ENCODE data around the gene ASF1B. TPM values are rescaled to one million over a fixed set of nuclear protein-coding genes. Genes with fewer than 3 reads are reported as not detected.

The ASF1B gene
- total RNA-seq, 1 experiment from 2014 or later = 13.2 TPM

DNA sequence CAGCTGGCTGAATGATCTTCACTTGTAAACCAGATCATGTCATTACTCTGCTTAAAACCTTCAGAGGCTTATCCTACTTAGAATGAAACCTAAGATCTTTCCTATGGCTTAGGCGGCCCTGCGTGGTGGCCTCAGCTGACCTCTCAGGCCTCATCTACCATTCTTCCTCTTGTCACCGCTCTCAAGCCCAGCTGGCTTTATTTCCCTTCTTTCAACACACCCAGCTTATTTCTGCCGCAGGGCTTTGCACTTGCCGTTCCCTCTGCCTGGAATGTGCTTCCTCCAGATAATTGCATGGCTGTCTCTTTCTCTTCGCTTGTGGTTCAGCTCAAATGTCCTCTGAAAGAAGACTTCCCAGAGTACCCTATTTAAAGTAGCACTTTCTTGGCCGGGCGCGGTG lies 3.6 kb upstream of the ASF1B start:
- DNase-seq (ENCODE audit: extremely low read depth, low read depth) = no peak

DNA sequence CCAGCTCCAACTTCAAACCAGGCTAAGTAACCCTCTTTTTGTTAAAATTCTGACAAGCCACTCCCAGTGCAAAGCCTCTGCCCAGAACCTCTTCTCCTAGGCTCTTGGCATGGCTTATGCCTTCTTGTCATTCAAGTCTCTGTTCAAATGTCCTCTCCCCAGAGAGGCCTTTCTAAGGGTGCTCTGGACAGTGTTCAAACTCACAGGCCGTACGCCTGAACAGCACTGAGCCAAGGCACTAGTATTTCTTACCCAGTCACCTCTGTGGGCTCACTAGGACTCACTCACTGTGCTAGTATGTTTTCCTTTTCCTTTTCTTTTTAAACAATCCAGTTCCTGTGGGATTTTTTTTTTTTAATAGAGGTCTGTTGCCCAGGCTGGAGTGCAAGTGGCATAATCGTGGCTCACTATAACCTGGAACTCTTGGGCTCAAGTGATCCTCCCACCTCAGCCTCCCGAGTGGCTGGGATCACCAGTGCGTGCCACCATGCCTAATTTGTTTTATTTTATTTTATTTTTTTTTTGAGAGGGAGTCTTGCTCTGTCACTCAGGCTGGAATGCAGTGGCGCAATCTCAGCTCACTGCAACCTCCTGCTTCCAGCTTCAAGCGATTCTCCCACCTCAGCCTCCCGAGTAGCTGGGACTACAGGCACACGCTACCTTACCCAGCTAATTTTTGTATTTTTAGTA lies 2.3 kb upstream of the ASF1B start:
- no peak for DNase-seq (ENCODE audit: extremely low read depth, low read depth)

DNA sequence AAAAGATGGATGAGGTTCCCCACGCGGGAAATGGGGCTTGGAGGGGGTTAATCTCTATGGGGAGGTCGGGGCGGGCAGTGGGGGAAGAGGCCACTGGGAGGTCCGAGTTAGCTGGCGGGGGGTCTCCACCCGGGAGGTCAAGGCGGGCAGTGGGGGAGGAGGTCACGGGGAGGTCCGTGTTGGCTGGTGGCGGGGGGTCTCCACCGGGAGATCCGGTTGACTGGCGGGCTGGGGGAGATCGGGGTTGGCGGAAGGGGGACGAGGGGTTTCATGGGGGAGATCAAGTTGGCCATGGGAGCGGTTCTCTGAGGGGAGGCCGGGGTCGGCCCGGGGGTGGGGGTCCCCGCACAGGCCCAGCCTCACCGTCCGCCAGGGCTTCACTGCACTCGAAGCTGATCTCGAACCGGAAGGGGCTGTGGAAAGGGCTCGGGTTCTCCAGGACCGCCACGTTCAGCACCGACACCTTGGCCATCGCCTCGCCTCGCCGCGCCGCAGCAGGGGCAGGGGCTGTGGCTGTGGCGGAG lies 342 bp downstream of the ASF1B start:
- DNase-seq (ENCODE audit: extremely low read depth, low read depth) = no peak

DNA sequence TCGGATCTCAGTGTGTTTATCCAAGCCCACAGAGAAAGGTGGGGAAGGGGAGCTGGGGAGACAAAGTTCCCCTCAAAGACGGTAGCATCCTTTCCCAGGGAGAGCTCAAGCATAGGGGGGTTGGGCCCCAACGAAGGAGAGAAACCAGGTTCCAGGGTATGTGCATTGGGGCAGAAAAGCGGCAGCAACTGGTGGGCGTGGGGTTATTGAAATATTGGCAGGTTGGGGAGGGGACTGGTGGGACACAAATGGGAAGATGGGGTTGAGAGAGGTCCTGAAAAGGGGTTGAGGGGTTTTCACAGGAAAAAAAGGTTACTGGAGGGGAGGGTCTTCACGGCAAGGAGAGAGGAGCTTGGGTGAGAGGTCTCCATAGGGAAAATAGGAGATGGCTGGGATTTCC lies 1.0 kb downstream of the ASF1B start:
- no peak for DNase-seq (ENCODE audit: extremely low read depth, low read depth)

DNA sequence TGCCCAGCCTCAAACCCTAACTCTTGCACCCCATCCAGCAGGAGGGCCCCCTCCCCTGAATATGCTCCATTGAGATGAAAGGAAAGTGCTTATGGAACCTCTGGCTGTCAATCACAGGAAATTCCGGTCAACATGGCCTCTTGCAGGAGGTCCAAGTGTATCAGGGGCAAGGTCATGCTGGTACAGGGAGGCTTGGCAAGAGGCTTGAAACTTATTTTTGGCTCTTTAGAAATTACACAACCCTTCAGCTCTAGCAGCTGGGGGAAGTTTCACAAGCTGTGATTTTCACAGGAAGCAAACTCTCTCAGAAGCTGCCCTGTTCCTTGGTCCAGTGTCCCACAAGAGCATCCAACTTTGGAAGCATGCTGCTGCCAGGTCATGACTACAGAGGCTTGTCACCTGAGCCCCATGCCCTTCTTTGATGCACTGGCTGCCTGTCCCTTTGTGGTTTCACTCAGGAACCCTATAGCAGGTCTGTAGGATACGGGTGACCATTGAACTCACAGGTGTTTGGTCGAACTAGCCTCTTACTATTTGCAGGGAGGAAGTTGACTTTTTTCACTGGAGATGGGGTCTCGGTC lies 8.4 kb downstream of the ASF1B start:
- no peak for DNase-seq (ENCODE audit: extremely low read depth, low read depth)

DNA sequence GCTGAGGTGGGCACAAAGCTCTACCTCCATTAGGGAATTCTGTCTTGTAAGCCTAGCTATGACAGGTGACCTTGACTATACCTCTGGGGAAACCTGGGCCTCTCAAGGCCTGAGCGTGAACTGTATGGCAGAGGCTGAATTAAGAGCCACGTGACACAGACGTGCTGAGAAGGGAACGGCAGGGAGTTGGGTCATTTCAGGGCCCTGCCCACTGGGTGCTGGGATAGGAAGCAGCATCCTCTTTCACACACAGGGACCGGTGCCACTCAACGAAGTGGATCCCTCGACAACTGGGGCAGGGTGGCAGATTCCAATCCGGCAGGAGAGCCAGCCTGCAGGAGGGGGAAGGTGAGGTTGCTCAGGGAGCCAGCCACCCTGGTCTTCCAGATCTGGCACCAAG lies 9.2 kb downstream of the ASF1B start:
- no peak for DNase-seq (ENCODE audit: extremely low read depth, low read depth)

DNA sequence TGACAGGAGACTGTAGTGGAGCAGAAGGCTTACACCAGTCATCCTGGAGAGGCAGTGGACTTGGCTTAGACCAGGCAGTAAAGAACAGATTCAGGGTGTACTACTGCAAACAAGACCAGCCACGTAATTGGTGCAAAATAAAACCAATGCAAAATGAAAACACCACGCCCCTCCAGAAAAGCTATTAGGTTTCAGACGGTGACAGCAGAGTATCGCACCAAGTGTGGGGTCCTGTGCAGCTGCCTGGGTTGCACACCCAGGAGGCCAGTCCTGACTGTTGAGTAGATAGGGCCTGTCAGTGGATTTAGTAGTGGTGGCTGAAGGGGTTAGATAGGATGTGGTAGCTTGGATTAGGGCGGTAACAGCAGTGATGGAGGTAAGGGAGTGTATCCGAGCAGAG lies 13.5 kb downstream of the ASF1B start:
- DNase-seq (ENCODE audit: extremely low read depth, low read depth) = no peak

DNA sequence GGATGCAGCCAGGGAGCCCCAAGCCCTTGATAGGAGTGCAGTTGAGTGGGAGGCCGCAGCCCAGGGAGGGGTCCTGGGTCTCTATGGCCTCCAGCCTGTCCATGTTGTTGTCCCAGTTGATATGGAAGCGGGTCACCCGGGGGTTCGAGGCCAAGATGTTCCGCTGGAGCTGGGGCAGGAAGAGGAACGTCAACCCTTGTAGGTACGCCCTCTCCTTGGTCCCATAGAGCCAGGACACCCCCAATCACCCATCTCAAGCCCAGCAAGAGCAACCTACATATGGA lies 15.9 kb downstream of the ASF1B start:
- no peak for DNase-seq (ENCODE audit: extremely low read depth, low read depth)

DNA sequence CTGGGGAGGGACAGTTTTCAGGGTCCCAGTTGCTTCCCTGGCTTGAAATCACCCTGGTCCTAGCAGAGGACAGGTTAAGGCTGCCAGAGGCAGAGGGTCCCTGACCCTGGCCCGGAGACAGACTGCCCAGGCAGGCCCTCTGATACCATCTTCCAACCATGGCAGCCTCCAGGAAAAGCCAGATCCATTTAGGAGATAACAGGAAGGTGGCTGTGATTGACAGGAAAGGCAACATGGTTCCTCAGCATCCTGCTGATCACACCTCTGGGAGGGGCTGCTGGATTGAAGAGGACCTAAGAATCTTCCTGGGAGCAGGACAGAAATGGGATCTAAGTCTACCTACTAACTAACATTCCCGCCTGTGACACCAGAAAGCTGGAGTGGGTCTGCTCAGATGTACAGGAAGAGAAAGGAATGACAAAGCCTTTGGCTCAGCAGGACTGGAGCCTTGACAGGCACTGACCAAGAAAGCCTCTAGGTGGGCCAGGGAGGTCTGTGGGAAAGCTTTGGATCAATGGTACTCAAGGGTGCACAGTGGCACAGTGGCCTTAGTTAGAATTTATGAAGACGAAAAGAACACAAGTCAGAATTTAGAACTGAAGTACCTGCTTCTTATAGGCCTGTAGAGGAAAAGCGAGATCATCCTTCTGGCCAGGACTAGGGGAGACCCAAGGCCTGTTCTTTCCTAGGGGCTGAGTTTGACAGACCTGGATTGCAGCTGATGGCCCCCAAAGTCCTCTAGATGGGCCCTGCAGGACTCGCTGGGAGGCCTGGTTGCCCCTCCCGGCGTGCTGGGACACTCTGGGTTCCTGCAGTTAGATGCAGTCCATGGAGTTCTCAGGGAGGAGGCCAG lies 16.5 kb downstream of the ASF1B start:
- DNase-seq (ENCODE audit: extremely low read depth, low read depth) = no peak

DNA sequence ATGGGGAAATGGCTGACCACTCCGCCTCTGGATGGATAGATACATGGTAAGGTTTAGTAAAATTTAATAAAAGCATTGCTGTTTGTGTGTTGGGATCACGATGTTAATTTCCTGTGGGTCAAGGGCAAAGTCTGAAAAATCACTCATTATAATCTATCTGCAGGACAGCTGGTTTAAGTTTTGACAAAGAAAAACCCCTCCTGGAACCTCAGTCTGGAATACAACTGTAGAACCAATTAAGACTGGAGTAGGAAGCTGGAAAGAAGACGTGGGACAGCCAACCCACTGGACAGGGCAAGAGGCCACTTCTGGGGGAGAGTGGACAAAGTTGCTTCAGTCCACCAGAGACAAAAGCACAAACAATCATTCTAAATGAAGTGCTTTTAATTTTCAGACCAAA lies 17.2 kb downstream of the ASF1B start:
- DNase-seq (ENCODE audit: extremely low read depth, low read depth) = no peak

DNA sequence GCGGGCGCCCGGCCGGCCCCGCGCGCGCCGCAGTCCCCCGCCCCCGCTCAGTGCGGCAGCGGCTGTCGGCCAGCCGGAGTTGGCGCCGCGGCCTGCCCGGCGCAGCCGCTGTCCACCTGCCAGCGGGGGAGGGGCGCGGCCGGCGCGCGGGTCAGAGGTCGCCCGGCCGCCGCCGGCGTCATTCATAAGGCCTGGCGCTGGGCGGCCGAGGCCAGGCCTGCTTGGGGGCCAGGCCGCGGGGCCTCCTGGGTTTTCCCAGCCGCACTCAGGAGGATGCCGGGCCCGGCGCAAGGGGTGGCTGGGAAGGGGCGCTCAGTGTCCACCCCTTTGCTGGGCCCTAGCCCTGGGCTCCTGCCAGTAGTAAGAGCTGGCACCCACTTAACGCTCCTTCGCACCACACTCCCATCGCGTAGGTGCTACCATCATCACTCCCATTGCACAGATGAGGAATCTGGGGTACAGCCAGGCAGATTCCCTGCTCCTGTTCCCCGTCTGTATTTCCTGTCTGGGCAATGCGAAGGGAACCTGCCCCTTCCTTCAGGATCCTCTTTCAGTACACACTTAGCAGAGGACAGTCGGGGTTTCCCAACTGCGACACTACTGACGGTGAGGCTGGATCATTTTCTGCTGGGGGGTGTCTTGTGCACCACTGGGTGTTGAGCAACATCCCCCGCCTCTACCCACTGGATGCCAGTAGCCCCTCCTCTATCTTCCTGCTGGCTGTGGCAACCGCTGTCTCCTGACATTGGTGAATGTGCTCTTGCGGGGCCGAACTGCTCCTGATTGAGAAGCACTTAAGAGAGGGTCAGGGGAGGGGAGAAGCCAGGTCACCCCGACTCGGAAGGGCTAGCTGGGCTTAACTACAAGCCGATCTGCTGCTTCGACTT lies 18.0 kb downstream of the ASF1B start:
- DNase-seq (ENCODE audit: extremely low read depth, low read depth) = no peak

DNA sequence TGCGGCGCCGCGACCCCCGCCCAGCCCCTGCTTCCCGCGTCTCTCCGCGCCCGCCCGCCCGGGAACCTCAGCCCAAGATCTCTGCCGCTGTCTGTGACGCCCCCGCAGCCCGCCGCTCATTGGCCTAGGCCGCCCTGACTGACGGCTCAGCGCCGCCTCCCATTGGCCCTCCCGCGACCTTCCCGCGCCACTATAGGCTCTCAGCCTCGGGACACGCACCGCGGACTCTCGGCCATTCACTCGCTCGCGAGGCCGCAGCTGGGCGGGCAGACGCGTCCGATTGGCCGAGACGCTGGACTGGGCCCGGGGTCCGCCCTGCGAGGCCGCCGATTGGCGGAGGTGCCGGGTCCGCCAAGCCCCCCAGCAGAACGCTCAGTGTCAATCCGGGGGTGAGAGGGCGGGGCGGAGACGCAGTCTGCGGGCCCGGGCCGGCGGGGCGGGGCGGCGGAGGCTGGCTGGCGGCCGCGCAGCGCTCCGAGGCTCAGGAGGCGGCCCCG lies 18.7 kb downstream of the ASF1B start, which contains the start of gene PRKACA:
PRKACA (minus strand) TSS at position 95 of the 497 bp plus-strand sequence. CDS start 215 bp downstream, outside the sequence.
- DNase-seq (ENCODE audit: extremely low read depth, low read depth) = peak; percentile 95

DNA sequence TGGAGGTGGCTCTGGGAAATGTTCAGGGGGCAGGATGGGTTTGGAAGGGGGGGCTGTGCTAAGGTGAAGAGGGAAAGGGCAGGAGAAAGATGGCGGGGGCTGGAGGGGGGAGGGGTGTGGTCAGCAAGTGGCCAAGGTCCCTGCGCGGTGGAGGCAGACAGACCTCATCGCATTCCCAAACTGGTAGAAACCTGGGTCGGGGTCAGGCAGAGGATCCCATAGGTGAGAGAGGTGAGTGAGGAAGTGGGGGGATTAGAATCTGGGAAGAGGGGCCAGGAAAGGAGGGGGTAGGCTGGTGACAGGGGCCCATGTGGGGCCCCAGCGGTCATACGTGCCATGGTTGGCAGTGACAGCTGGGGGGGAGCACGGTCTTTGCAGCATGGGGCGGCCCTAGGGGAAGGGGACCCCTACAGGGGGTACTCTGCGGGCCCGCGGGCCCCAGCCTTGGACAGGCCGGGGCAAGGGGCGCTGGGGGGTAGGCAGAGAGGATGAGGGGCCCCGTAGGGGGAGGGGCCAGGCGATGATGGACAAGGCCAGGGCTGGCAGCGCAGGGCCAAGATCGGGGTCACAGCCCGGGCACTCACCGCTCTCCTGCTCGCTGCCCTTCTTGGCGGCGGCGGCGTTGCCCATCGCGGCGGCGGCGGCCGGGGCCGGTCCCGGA lies 19.3 kb downstream of the ASF1B start:
- no peak for DNase-seq (ENCODE audit: extremely low read depth, low read depth)

DNA sequence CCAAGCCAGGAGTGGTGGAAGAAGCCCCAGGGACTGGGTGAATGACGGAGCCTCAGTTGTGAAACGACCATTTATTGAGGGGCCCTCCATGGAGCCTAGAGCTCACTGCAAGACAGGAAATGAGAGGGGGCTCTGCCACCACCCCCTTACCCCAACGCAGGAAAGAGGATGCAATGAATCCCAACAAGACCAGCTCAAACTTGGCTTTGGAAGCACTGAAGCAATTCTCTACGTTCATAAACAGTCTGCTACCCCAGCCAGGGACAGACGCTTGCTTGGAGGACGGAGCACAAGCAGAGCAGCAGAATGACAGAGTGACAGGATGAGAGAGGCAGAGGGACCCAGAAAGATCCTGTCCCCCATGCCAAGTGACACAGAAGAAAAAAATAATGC lies 19.9 kb downstream of the ASF1B start:
- DNase-seq (ENCODE audit: extremely low read depth, low read depth) = no peak

DNA sequence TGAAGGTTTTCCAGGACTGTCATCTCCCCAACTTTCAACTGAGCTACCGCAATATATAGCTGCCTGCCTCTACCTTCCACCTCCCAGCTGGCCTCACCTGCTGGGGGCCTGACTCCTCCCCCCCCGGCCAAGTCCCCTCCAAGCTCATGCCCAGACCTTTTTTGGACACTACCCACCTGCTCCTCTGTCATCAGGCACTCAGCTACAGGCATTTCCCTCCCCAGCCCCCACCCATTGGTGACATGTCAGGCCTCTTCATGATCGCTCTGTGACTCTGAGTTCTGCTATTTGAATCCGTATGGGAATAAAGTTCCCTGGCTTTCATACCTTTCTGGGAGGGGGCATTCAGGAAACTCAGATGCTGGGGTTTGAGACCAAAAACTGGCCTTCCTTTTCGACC lies 20.6 kb downstream of the ASF1B start:
- no peak for DNase-seq (ENCODE audit: extremely low read depth, low read depth)

DNA sequence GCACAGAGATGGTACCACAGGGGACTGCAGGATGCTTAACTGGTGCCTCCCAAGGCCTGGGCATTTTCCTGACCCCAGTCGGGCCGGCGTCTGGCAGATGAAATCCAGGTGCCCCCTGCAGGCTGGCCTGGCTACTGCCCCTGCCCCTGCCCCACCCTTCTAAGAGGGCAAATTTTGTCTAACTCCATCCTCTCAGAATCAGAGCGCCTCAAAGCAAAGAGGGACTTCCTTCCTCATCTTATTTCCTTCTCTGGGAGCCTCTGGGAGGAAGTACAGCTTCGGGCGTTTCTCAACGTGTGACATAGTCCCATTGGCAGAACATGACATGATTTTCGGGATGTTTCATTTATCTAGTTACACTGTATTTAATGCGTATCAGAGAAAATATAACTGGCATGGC lies 21.5 kb downstream of the ASF1B start:
- no peak for DNase-seq (ENCODE audit: extremely low read depth, low read depth)

DNA sequence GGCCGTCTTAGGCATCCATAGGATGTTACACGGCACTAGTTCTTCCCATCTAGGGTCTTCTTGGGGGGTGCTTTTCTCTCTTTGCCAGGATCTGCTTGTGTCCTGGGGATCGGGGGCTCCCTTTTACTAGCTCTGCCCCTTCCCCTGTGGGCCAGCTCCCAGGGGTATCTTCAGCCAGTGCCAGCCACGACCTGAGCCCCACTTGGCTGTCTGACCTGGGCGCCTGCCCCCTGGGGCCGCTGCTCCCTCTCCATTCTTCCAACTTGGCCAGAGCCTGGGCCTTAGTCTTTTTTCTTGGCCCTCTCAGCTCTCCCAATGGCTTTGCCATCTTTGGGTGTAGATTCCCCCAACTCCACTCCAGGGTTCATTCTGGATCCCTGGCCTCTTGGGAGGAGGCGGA lies 21.9 kb downstream of the ASF1B start:
- DNase-seq (ENCODE audit: extremely low read depth, low read depth) = no peak

DNA sequence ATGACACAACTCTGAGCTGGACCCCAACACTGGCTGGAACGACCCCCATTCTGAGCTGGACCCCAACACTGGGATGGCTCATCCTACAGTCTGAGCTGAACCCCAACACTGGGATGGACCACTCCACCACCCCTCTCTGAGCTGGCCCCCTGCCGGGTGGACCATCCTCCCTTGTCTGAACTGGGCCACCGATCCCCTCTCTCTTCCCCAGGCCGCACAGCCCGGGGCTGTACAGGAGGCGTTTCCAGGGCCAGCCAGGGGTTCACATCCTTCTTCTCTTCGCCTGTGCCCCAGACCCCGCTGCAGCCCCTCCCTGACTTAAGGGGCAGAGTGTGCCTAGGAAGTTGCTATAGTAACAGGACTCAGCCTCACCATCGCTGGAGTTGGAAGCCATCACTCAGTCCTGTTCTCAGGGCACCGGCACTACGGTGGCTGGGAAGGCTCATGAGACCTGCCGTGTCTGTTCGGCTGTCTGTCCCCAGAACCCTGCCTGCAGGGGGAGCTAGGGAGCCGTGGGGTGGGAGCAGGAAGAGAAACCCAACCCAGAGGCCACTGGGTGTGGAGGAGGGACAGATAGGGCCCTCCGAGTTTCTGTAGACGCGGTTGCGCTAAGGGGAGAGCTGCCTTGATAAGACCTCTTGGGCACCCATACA lies 22.5 kb downstream of the ASF1B start:
- DNase-seq (ENCODE audit: extremely low read depth, low read depth) = no peak

DNA sequence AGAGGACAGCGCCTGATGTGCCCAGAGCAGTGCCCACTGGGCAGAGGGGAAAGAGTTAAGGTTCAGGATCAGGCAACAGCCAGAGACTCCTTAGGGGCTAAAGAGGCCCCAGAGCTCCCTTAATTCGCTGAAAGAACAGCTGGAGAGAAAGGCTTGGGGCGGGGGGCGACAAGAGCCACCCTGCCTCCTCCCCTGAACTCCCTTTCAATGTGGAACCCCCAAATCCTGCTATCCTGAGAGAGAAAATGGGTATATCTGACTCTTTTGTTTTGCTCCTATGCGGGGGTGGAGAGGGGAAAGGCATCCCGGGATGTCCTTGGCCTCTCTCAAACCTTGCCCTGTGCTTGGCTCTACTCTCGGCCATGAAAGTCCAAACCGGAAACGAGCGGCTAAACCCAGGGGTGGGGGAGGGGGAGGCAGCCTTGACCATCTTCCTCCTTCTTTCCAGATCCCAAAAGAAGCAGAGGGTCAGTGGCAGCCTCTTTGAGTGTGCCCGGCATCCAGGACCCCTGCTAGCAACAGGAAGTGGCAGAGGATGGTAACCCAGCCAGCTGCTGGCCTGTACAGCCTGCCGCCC lies 23.5 kb downstream of the ASF1B start:
- DNase-seq (ENCODE audit: extremely low read depth, low read depth) = no peak

All from NCI-H460 (cell line).